Adipocyte (in vitro differentiated cells): Measurements from ENCODE around the gene OTUD7B.
A peak's percentile ranks its signal among the peaks of the same experiment; 100 is the strongest.

Source experiments
- DNase-seq: peaks from one replicate; pipeline ENCODE4 v3.0.0-alpha.2; 2015; ENCODE audit warnings: low read depth
- H3K27me3 ChIP-seq: replicated peaks from 2 replicates; pipeline ENCODE4 v1.7.0; 2013; ENCODE audit warnings: mild to moderate bottlenecking, low read length, moderate library complexity; ENCODE audit not compliant: control insufficient read depth, insufficient read depth
- H3K36me3 ChIP-seq: 2 replicates; pipeline ENCODE4 v1.7.0; 2013; ENCODE audit warnings: low read length, mild to moderate bottlenecking, moderate library complexity; ENCODE audit not compliant: control insufficient read depth, insufficient read depth, severe bottlenecking
- H3K4me1 ChIP-seq: 2 replicates; pipeline ENCODE4 v1.7.0; 2013; ENCODE audit warnings: mild to moderate bottlenecking, low read length, moderate library complexity; ENCODE audit not compliant: control insufficient read depth, insufficient read depth
- H3K4me3 ChIP-seq: 2 replicates; pipeline ENCODE4 v1.7.0; 2013; ENCODE audit warnings: mild to moderate bottlenecking, low read length, moderate library complexity
- H3K9ac ChIP-seq: 2 replicates; pipeline ENCODE4 v1.7.0; 2013; ENCODE audit warnings: mild to moderate bottlenecking, low read length, moderate library complexity
- H3K9me3 ChIP-seq: 2 replicates; pipeline ENCODE4 v1.7.0; 2013; ENCODE audit warnings: mild to moderate bottlenecking, low read length, moderate library complexity; ENCODE audit not compliant: control insufficient read depth

OTUD7B gene

DNA sequence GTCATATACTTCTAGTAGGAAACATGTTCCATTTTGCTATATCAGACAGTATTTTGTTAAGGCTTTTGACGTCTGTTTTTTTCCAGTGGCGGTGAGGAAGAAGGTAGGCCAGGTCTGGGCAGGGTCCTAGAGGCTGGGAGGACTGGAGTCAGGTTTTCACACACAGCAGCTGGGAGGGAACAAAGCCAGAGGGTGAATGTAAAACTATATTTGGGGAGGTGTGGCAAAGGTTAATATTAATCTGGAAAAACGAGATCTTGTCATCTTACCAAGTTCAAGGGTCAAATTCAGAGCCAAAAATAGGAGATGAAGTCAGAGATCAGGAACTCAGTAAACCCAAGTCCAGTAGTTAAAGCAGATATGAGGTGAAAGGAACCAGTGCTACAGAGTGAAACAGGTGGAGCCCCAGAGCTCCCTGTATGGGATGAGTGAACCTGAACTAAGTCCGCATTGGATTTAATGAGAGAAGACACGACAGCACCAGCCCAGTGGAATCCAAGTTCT lies 10.7 kb upstream of the OTUD7B start:
- Histone ChIP-seq H3K9ac (no peak overlapping the region), H3K36me3 (no peaks in the 10 kb centered on the region), H3K4me3 (no peak overlapping the region), H3K4me1 (peaks cover 11% of the 10 kb centered on the region), H3K27me3 (no peaks in the 10 kb centered on the region), H3K9me3 (no peaks in the 10 kb centered on the region)
- DNase-seq = no peak

DNA sequence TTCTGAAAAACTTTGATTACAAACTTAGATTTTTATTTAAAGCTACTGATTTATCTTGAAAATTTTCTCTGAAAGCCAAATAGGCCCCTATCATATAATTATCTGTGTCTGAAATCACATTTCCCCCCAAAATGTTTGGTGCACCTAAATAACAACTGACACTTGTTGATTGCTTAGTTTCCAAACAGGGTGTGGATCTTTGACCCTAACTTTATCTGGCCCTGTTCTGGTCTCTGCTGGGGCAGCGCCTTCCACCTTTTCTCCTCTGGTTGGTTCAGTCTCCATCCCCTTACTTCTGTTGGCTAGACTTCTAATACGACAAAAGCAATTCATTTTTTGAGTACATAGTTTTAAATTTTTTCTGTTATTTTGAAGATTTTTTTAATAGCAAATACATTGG lies 10.2 kb upstream of the OTUD7B start:
- Histone ChIP-seq H3K27me3 (no peaks in the 10 kb centered on the region), H3K4me3 (no peak overlapping the region), H3K9ac (no peak overlapping the region), H3K4me1 (peaks cover 16% of the 10 kb centered on the region), H3K9me3 (no peaks in the 10 kb centered on the region), H3K36me3 (no peaks in the 10 kb centered on the region)
- DNase-seq = no peak

DNA sequence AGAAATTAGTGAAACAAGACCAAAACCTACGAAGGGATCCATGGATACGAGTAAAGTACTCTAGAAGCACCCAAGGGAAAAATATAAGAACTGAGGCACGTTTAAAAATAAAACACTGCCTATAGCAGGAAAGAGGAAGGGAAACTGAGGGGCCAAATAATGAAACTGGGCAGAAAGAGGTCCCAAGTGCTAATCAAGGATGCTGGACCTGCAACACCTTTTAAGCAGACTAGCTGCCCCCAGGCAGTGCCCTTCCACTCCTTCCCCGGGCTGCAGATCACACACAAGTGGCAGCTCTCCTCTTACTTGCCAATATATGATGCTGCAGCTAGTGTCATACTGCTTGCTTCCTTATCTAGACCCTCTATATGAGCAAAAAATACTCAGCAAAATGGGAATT lies 7.6 kb upstream of the OTUD7B start:
- Histone ChIP-seq H3K4me3 (no peak overlapping the region), H3K4me1 (peaks cover 22% of the 10 kb centered on the region), H3K9me3 (no peaks in the 10 kb centered on the region), H3K9ac (no peak overlapping the region), H3K36me3 (no peaks in the 10 kb centered on the region), H3K27me3 (no peaks in the 10 kb centered on the region)
- DNase-seq = no peak

DNA sequence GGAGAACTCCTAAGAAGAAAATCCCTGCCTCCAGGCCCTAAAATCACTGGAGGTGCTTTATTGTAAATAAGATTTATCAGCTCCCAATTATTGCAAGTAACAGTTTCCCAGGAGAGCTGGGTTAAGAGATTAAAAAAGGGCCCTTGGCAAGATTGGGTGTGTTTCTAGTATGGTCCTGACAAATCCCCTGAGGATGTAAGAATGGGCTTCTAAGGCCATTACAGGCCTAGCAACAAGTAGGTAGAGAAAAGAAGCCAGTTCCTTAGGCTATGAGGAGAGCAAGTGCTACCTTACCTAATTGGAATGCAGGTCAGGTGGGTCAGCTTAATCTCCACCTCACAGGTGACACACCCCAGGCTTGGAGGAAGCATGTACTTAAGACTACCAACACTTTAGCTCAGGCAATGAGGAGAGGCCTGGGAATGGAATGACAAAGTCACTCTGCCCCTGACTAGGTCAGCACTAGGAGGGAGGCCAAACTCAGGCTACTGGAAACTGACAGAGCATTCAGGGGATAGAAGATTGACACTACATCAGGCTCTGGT lies 6.8 kb upstream of the OTUD7B start:
- Histone ChIP-seq H3K4me3 (no peak overlapping the region), H3K9ac (no peak overlapping the region)
- DNase-seq = no peak

DNA sequence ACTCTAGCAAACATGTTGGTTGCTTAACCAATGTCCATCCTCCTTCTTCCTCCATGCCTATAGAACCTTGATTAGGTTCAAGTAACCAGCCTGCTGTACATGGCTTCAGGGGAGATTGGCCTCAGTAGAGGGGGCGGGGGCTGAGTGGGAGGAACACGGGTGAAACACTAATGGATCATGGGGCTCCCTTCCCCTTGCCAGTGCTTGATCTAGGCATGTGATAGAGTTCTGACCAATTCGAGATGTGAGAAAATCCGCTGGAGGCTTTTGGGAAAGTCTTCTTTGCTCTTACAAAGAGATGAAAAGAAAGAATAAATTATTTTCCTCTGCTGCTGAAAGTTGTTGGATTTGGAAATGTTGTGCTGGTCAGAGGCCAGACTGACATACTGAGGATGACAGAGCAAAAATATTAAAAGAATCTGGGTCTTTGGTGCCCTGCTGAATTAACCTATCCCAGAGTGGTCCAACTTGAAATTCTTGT lies 5.2 kb upstream of the OTUD7B start:
- no peak for DNase-seq
- H3K36me3 ChIP-seq = no peaks in the 10 kb centered on the region
- H3K9me3 ChIP-seq = no peaks in the 10 kb centered on the region
- peak overlapping the region; percentile 15 for H3K4me3 ChIP-seq
- no peaks in the 10 kb centered on the region for H3K27me3 ChIP-seq
- peaks cover 21% of the 10 kb centered on the region for H3K4me1 ChIP-seq
- H3K9ac ChIP-seq = no peak overlapping the region

More for the DNA sequence above, 6.8 kb upstream of the OTUD7B start:
- H3K36me3 ChIP-seq = no peaks in the 10 kb centered on the region
- H3K4me1 ChIP-seq = peaks cover 25% of the 10 kb centered on the region
- H3K9me3 ChIP-seq = no peaks in the 10 kb centered on the region
- no peaks in the 10 kb centered on the region for H3K27me3 ChIP-seq

DNA sequence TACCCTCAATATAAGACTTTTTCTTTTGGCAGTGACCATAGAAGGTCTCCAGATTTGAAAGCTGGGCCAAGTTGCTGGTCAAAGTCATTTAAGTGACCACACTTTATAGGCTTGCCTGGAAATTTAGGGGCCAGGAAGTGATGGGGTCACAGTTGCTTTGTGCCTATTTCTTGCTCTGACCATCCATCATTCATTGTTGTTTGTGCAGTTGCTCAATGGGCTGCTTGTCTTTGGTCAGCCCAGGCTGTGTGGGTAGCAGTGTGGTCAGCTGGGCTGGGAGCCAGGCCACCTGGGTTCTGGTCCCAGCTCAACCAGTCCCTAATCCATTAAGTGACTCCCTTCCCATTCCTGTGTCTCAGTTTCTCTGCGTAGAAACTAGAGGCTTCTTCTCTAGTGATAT lies 2.1 kb upstream of the OTUD7B start:
- peaks cover 36% of the 10 kb centered on the region for H3K4me1 ChIP-seq
- no peaks in the 10 kb centered on the region for H3K27me3 ChIP-seq
- DNase-seq = no peak
- H3K9me3 ChIP-seq = no peaks in the 10 kb centered on the region
- no peak overlapping the region for H3K4me3 ChIP-seq
- no peaks in the 10 kb centered on the region for H3K36me3 ChIP-seq
- H3K9ac ChIP-seq = no peak overlapping the region

DNA sequence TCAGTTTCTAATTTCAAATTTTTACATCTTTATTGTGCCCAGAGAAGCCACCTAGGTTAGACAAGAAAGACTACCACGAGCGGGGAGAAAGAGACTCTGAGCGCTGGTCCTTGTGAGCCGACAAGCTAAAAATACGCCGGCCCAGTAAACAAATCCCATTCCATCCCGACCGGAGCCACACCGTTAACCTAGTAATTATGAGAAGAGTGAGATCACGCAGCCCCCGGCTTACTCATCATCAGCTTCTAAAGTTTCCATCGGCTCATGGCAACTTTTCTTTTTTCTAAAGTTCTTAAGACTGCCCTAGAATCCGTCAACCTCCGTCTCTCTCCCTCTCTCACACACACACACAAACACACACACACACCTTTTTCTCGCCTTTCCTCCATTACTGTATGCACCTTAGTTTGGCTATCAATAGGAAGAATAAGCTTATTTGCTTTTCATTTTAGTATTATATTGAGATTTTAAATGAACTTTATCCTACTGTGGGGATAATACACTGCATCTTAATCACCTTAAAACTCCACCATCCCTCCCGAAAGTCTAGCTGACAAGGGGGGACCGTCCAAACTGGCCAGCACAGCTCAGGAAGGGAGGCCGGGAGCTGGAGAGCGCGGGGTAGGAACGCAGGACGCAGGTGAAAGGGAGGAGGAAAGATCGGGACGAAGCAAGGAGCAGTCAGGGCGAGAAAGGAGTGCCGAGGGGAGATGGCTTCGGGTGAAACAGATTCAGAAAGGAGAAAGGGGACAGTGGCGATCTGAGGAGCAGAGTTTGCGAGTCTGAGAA lies 728 bp downstream of the OTUD7B start:
- Histone ChIP-seq H3K9ac (peak overlapping the region; percentile 99), H3K27me3 (no peaks in the 10 kb centered on the region), H3K9me3 (no peaks in the 10 kb centered on the region), H3K4me1 (peaks cover 35% of the 10 kb centered on the region), H3K36me3 (no peaks in the 10 kb centered on the region), H3K4me3 (peak overlapping the region; percentile 99)
- peak; percentile 91 for DNase-seq

DNA sequence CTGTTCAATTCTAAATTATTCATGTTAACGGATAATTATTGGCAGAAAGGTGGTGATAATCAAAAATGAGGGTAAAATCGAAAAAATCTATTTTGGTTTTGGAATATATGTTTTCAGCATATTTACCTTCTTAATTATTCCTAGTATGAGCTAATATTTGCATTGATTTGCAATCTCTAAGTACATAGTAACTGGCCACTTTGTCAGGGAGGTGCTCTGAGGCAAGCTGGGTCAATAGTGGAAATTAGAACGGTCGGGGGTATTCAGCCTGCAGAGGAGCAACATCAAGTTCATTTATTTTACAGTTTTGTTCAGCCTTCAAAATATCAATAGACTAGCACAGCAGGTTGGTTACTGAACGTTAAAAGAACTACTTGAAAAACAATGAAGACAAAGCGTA lies 1.8 kb downstream of the OTUD7B start:
- peak overlapping the region; percentile 99 for H3K4me3 ChIP-seq
- peaks cover 41% of the 10 kb centered on the region for H3K4me1 ChIP-seq
- no peaks in the 10 kb centered on the region for H3K27me3 ChIP-seq
- no peak for DNase-seq
- H3K9ac ChIP-seq = peak overlapping the region; percentile 99
- H3K36me3 ChIP-seq = no peaks in the 10 kb centered on the region
- no peaks in the 10 kb centered on the region for H3K9me3 ChIP-seq

DNA sequence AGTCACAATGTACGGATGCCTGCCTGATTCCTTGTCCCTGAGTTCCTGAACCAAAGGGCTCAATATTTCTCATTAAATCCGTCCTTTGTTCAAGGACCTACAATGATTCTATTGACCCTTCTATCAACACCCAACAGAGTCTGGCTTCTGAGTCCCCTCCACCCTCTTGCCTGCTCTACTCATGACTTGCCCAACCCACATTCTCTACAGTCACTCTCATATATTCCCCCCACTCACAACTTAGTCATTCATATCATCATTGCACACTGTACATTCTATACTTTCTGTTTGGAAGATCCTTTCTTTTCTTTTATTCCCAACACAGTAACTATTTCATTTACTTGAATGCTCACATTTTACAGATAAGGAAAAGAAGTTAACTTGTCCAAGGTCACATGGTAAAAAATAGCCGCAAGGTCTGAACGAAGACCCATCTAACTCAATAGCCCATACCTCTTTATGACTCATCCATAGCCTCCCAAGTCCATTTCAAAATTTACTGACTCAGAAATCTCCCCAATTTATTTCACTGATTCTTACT lies 3.6 kb downstream of the OTUD7B start:
- H3K9ac ChIP-seq = no peak overlapping the region
- peak; percentile 37 for DNase-seq
- peak overlapping the region; percentile 99 for H3K4me3 ChIP-seq
- peaks cover 52% of the 10 kb centered on the region for H3K4me1 ChIP-seq
- no peaks in the 10 kb centered on the region for H3K27me3 ChIP-seq
- H3K36me3 ChIP-seq = peaks cover 3% of the 10 kb centered on the region
- no peaks in the 10 kb centered on the region for H3K9me3 ChIP-seq

DNA sequence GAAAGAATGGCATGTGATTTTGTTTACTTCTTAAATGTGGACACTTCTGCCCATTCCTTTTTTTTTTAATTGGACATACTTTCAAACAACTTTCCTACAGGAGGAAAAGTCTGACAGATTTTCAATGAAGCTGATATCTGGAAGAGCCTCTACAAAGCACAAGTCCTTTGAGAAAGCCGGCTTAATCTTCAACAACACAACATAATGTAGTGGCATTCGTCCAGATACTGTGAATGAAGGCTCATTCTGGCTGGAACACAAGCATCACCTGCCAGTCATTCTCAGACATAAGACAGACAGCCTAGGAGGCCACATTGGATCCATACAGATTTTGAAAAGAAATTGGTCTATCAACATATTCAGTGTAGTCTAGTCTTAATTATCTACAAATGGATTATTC lies 4.9 kb downstream of the OTUD7B start:
- peaks cover 58% of the 10 kb centered on the region for H3K4me1 ChIP-seq
- H3K36me3 ChIP-seq = peaks cover 3% of the 10 kb centered on the region
- H3K27me3 ChIP-seq = no peaks in the 10 kb centered on the region
- DNase-seq = no peak
- H3K4me3 ChIP-seq = no peak overlapping the region
- no peaks in the 10 kb centered on the region for H3K9me3 ChIP-seq
- no peak overlapping the region for H3K9ac ChIP-seq

DNA sequence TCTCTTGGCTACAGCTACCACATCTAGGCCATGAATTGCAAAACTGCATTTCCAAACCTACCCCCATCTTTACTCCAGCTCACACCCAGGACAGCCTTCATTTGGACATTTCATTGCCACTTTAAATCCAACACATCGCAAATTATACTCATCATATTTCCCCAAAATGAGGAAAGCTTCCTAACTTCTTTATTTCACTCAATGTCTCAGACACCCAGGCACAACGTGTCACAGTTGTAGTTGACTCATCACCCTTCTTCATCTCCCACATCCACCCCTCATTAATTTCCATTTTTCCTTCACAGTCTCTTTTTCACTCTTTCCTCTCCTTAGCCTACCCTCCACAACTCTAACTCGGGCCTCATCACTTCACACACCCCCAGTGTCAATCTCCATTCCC lies 6.7 kb downstream of the OTUD7B start:
- H3K36me3 ChIP-seq = peaks cover 20% of the 10 kb centered on the region
- no peaks in the 10 kb centered on the region for H3K27me3 ChIP-seq
- H3K4me3 ChIP-seq = no peak overlapping the region
- H3K9me3 ChIP-seq = no peaks in the 10 kb centered on the region
- peaks cover 61% of the 10 kb centered on the region for H3K4me1 ChIP-seq
- H3K9ac ChIP-seq = no peak overlapping the region
- no peak for DNase-seq
